Measurements from ENCODE around the gene DBF4B.

DNA sequence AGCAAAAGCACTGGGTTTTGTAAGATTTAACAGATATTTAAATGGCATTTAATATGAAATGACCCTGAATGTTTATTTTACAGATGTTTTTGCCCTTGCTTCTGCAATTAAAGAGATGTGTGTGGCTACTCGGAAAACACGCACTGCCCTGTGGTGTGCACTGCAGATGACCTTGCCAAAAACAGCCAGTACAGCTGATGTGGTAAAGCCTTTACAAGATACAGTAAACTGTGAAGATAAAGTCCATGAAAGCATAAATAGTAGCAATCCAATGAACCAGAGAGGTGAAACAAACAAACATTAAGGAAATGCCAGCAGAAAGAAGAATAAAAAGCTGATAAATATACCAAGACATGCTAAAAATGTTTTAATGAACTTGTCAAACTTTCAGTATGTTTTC, 34.6 kb upstream of the DBF4B start:
- no peak for TF ChIP-seq CTCF (IDR thresholded peaks at IDR 0.05; ENCODE audit: borderline replicate concordance, extremely low read depth, low read length, poor library complexity, severe bottlenecking)
- TF ChIP-seq EZH2 (IDR thresholded peaks at IDR 0.05; ENCODE audit: borderline replicate concordance, low read depth, low read length, severe bottlenecking): no peak

Measured in DND-41 (cell line).